DOHH2 (cell line): ENCODE measurements around the gene FOXK2.

Source experiments
- EZH2phosphoT487 ChIP-seq: fragments of 200-600 bp; sonication (generic); IDR thresholded peaks from 2 replicates; pipeline ENCODE4 v1.6.1; 2017; ENCODE audit warnings: borderline replicate concordance, mild to moderate bottlenecking, antibody characterized with exemption, low read length, moderate library complexity, mixed read lengths
- TF ChIP-seq, protein P1 (sequence below): fragments of 200-600 bp; sonication (generic); IDR thresholded peaks from one replicate; pipeline ENCODE4 v1.5.1; 2014; ENCODE audit warnings: antibody characterized with exemption, mild to moderate bottlenecking, low read depth, low read length; ENCODE audit not compliant: poor library complexity, severe bottlenecking

DNA sequence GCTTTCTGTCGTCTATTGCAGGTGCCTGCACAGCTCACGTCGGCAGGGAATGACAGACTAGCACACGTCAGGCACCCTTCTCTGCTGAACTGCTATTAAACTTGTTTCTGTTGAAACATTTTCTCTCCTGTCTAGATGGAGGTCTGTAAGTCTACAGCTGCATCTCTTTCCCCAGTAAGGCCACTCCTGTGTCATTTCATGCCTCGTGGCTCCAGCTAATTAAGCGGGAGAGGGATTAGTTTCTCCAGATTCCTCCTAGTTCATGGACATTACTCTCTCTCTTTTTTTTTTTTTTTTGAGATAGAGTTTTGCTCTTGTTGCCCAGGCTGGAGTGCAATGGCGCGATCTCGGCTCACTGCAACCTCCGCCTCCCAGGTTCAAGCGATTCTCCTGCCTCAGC is 54.5 kb downstream of the FOXK2 start:
- TF ChIP-seq, protein P1, sequence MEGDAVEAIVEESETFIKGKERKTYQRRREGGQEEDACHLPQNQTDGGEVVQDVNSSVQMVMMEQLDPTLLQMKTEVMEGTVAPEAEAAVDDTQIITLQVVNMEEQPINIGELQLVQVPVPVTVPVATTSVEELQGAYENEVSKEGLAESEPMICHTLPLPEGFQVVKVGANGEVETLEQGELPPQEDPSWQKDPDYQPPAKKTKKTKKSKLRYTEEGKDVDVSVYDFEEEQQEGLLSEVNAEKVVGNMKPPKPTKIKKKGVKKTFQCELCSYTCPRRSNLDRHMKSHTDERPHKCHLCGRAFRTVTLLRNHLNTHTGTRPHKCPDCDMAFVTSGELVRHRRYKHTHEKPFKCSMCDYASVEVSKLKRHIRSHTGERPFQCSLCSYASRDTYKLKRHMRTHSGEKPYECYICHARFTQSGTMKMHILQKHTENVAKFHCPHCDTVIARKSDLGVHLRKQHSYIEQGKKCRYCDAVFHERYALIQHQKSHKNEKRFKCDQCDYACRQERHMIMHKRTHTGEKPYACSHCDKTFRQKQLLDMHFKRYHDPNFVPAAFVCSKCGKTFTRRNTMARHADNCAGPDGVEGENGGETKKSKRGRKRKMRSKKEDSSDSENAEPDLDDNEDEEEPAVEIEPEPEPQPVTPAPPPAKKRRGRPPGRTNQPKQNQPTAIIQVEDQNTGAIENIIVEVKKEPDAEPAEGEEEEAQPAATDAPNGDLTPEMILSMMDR = no peak
- TF ChIP-seq EZH2phosphoT487 = no peak
